Heart right ventricle (tissue), 16 donors: ENCODE measurements around the gene PRDM16. TPM values are rescaled to one million over a fixed set of nuclear protein-coding genes. Genes with fewer than 3 reads are reported as not detected.

Experiments used
- ATAC-seq, 8 donors: fragments of 200-7000 bp; cut with Tn5 transposase; one replicate each; pipeline ENCODE4 v1.9.1; 2020; ENCODE audit warnings: mild to moderate bottlenecking in 8 of 8, moderate library complexity in 8 of 8, moderate number of reproducible peaks in 1 of 8
- DNase-seq, 2 donors: peaks; one replicate each; pipeline ENCODE4 v3.0.0-alpha.2; 2020
- H3K27ac ChIP-seq, 10 donors: fragments of 200-600 bp; sonication (generic) in 2 of 10; one replicate each; pipeline versions ENCODE4 v1.5.0 to v1.8.0; 2020 to 2022; ENCODE audit warnings: mild to moderate bottlenecking in 3 of 10
- H3K27me3 ChIP-seq, 7 donors: fragments of 200-600 bp; one replicate each; pipeline ENCODE4 v1.8.0; 2021 to 2022; ENCODE audit warnings: mild to moderate bottlenecking in 2 of 7
- H3K36me3 ChIP-seq, 9 donors: fragments of 200-600 bp; sonication (generic) in 1 of 9; one replicate each; pipeline versions ENCODE4 v1.5.0 to v1.8.0; 2020 to 2022; ENCODE audit warnings: mild to moderate bottlenecking in 2 of 9
- H3K4me1 ChIP-seq, 9 donors: fragments of 200-600 bp; sonication (generic) in 1 of 9; one replicate each; pipeline versions ENCODE4 v1.5.0 to v1.8.0; 2020 to 2022; ENCODE audit warnings: mild to moderate bottlenecking in 4 of 9
- H3K4me3 ChIP-seq, 10 donors: fragments of 200-600 bp; sonication (generic) in 2 of 10; one replicate each; pipeline versions ENCODE4 v1.5.0 to v1.8.0; 2020 to 2022; ENCODE audit warnings: mild to moderate bottlenecking in 7 of 10, moderate library complexity in 2 of 10
- H3K9me3 ChIP-seq, 11 donors: fragments of 200-600 bp in 10 of 11; sonication (generic) in 2 of 11; one replicate each; pipeline versions ENCODE4 v1.5.0 to v1.8.0; 2013 to 2022; ENCODE audit warnings: mild to moderate bottlenecking in 2 of 11, control low read depth in 1 of 11, moderate library complexity in 1 of 11
- WGBS, 2 donors: extraction: QIAGEN DNeasy Blood & Tissue Kit; methylation state at CpG; one replicate each; pipeline ENCODE4 v1.1.7; 2013; ENCODE audit warnings: inconsistent platforms in 1 of 2; 5-methylcytosine and 5-hydroxymethylcytosine counted together
- intact Hi-C, 10 donors: fragments of 100-400 bp; cut with DNase I; formaldehyde crosslinking; loops; one replicate each; pipeline versions ENCODE4 v1.11.1 to v1.14.2; 2022
- long read RNA-seq, 3 donors: library from polyadenylated mRNA; unstranded; transcript quantifications; one replicate each; pipeline ENCODE4 v2.0.0, GENCODE V29; 2020 to 2021
- polyA plus RNA-seq, 2 donors: library from polyadenylated mRNA; stranded (reverse); fragments of 200-250 nt; gene quantifications; one replicate each; pipeline ENCODE4 v1.2.3, GENCODE V29; 2013
- total RNA-seq, 10 donors: library from RNA; stranded (reverse); fragmentation: NEBNext Ultra II Directional in 3 of 10; extraction: Animal tissue kit (Norgen Biotek cat#: 25700) in 3 of 10; gene quantifications; one replicate each; pipeline versions ENCODE4 v1.2.1 to v1.2.4, GENCODE V29; 2021 to 2023
- TF ChIP-seq, protein P1 (sequence below), 9 donors: fragments of 200-600 bp; sonication (generic) in 2 of 9; IDR thresholded peaks; one replicate each; pipeline versions ENCODE4 v1.5.0 to v1.8.0; 2021 to 2022; ENCODE audit warnings: antibody characterized with exemption in 9 of 9, mild to moderate bottlenecking in 5 of 9, moderate library complexity in 1 of 9
- donor health status: Arrhythmogenic right ventricular cardiomyopathy.
- donor health status: ischemic (EF 13 %, LVEDD 7.1; RV severe dilation, severe dysfunction).
- donor health status: healthy with polysubstance abuse.
- donor health status: DM: no; HTN: yes; CAD: no.
- donor health status: DM: no; HTN: no; CAD: no.
- donor health status: ischemic (EF 25% LVEDD 6.9; RV normal size, moderate dysfunction).
- donor health status: ischemic (EF 25% LVEDD 5.7; RV mildly dilated, moderate dysfunction).
- donor health status: healthy.
- donor health status: DM: yes; HTN: yes; CAD: no.
- donor health status: Ischemic cardiomyopathy.
- donor health status: ischemic (EF 35%, LVEDD 5.7; RV mildly dilated, moderate dysfunction).
- donor health status: nonischemic (EF 11% LVEDD 7.7; RV severe dilation, severe dysfunction).
- donor health status: DM: yes; HTN: yes; CAD: no.
- donor health status: PGD.
- donor health status: ischemic (EF 29% LVEDD 5.4; RV normal size, mild dysfunction).
- donor health status: nonischemic (EF 23%, LVEDD 6.1; RV moderate dilation, normal function).

The PRDM16 gene
- total RNA-seq (10 to 100 TPM; 11.7 to 25.9 (median 14.8) TPM), polyA plus RNA-seq (10 to 100 TPM in 1 of 2 donors, 1 to 10 TPM in 1; 4.1 to 16.8 TPM)
- long read RNA-seq, donor 1, partial matches to known transcripts = 7 of 30 reads
- long read RNA-seq, donor 1, other reads (novel, unspliced or antisense) = 23 of 30 reads
- long read RNA-seq, donor 2, partial matches to known transcripts = 3 of 18 reads
- long read RNA-seq, donor 2, other reads (novel, unspliced or antisense) = 15 of 18 reads
- long read RNA-seq, donor 3, partial matches to known transcripts = 13 of 37 reads
- long read RNA-seq, donor 3, other reads (novel, unspliced or antisense) = 24 of 37 reads

DNA sequence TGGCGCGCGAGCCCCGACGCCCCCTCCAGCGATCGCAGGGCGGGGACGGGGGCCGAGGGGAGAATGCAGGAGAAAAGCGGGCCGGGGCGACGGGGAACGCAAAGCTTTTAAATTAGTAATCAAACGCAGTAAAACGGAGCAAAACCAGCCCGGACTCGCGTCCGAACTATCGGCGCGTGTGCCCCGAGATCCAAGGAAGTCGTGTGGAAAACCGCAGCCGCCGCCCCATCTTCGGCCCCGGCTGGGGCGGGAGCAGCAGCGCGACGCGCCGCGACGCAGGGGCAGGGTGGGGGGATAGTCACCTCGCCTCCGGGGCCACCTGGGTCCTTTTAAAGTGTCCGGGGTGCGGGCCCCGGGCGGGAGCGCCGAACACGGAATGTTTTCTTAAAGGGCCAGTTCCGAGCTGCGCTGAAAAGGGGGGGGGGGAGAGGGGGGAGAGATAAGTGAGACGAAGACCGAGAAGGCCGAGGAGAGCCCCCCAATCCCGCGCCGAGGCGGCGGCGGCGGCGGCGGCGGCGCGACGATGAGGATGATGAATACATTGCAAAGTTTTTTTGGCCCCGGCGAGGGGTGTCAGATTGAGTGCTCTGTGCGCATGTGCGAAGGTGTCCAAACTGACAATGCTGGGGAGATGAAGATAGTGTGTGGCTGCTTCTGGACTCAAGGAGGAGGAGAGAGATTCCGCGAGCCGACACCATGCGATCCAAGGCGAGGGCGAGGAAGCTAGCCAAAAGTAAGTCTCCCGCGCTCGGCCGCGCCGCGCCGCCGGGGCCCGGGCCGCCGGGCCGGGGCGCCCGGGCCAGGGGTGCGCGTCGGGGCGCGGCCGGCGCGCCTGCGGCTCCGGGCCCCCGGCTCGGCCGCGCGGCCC, at the start of gene PRDM16:
PRDM16 (plus strand) TSS at position 640 of the 868 bp plus-strand sequence; CDS start at position 697, 57 bp downstream.
- ATAC-seq = peak in 1 of 8 donors; percentile 19
- TF ChIP-seq, protein P1, sequence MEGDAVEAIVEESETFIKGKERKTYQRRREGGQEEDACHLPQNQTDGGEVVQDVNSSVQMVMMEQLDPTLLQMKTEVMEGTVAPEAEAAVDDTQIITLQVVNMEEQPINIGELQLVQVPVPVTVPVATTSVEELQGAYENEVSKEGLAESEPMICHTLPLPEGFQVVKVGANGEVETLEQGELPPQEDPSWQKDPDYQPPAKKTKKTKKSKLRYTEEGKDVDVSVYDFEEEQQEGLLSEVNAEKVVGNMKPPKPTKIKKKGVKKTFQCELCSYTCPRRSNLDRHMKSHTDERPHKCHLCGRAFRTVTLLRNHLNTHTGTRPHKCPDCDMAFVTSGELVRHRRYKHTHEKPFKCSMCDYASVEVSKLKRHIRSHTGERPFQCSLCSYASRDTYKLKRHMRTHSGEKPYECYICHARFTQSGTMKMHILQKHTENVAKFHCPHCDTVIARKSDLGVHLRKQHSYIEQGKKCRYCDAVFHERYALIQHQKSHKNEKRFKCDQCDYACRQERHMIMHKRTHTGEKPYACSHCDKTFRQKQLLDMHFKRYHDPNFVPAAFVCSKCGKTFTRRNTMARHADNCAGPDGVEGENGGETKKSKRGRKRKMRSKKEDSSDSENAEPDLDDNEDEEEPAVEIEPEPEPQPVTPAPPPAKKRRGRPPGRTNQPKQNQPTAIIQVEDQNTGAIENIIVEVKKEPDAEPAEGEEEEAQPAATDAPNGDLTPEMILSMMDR (IDR thresholded peaks at IDR 0.05) = no peak
- H3K4me1 ChIP-seq = peaks cover 2 to 80% (median 36%) of the 10 kb centered on the region in 9 donors

DNA sequence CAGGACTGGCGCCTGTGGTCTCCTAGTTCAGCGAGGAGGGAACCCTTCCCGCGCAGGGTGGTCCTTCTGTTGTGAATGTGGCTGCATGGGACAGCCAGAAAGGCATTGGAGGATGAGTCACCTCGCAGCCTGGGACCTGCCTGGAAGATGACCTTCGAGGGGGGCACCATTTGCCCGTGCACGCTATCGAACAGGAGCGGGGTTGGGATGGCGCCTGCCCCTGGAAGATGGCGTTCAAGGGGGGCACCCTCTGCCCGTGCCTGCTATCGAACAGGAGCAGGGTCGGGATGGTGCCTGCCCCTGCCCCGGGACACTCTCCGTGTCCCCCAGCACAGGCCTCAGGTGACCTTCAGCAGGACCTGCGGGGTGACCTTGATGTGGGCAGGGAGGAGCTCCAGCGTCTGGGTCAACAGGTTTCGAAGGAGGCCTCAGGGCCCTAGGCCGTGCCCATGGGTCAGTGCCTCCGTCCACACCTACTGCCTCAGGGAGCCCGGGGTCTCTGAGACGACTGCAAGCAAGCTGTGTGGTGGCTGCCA, 49.4 kb upstream of the PRDM16 start:
- TF ChIP-seq, protein P1 (IDR thresholded peaks at IDR 0.05) = no peak
- ATAC-seq (peak in 1 of 8 donors; percentile 8), DNase-seq (peak in 1 of 2 donors; percentile 6)
- Histone ChIP-seq H3K27ac (no peak overlapping the region), H3K27me3 (peaks cover 0 to 33% (median 22%) of the 10 kb centered on the region in 7 donors), H3K4me3 (no peak overlapping the region), H3K4me1 (no peaks in the 10 kb centered on the region), H3K36me3 (no peaks in the 10 kb centered on the region), H3K9me3 (no peaks in the 10 kb centered on the region)
- intact Hi-C loops = loop anchor here in 2 of 10 donors (10.0 kb wide), 1 partner anchor 265 kb away; no protein-coding TSS in a partner anchor
- 92 to 95% methylated on average over 24 of the region's 24 CpGs for WGBS, 2 donors

More for the DNA sequence above, at the start of gene PRDM16:
- WGBS, 2 donors = 0 to 1% methylated on average over 93 to 106 of the region's 106 CpGs
- intact Hi-C loops = loop anchor here in 8 of 10 donors (5.0 to 10.0 kb wide), 8 partner anchors 214 to 354 kb away; no protein-coding TSS in a partner anchor
- Histone ChIP-seq H3K36me3 (peaks cover 0 to under 1% (median 0%) of the 10 kb centered on the region in 9 donors), H3K9me3 (no peaks in the 10 kb centered on the region), H3K4me3 (peak within 1 kb of the TSS; percentile 70 to 92 (median 80)), H3K27me3 (peaks cover 17 to 94% (median 79%) of the 10 kb centered on the region in 7 donors), H3K27ac (peak within 1 kb of the TSS; percentile 76 to 97 (median 92))
- DNase-seq = peak in 1 of 2 donors; percentile 47

DNA sequence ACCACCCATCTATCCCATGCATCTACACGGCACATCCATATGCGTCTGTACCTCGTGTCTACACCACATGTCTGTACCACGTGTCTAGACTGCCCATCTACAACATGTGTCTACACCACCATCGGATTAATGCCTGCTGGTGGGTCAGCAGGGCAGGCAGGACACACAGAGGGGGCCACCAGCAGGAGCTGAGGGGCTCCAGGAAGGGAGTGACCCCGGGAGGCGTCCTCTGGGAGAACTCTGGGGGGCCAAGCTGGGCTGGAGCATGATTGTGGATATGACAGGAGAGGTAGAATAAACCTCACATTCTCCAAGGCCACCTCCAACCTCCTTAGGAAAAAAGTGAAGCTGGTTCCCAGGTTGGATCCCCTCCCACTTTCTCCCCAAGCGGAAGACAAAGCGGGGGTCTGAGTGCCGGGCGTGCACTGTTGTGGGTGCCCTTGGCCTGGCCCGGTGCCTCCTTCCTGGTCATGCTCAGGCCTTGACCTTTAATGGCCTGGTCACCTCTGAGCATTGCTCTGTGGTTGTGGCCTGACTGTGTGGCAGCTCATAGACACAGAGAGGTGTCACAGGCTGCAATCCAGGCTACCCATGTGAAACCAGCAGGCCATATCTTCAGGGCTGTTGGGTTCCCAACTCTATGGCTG, 48.6 kb upstream of the PRDM16 start:
- H3K9me3 ChIP-seq = no peaks in the 10 kb centered on the region
- H3K27ac ChIP-seq = no peak overlapping the region
- TF ChIP-seq, protein P1 (IDR thresholded peaks at IDR 0.05) = no peak
- H3K4me3 ChIP-seq = no peak overlapping the region
- 87 to 90% methylated on average over 12 of the region's 12 CpGs for WGBS, 2 donors
- intact Hi-C loops = no loop called here
- DNase-seq (no peak), ATAC-seq (no peak)
- H3K4me1 ChIP-seq = no peaks in the 10 kb centered on the region
- H3K27me3 ChIP-seq = peaks cover 0 to 25% (median 14%) of the 10 kb centered on the region in 7 donors
- H3K36me3 ChIP-seq = no peaks in the 10 kb centered on the region
